ENCODE measurements around the gene YAE1.
A peak's percentile ranks its signal among the peaks of the same experiment; 100 is the strongest.

The YAE1 gene

DNA sequence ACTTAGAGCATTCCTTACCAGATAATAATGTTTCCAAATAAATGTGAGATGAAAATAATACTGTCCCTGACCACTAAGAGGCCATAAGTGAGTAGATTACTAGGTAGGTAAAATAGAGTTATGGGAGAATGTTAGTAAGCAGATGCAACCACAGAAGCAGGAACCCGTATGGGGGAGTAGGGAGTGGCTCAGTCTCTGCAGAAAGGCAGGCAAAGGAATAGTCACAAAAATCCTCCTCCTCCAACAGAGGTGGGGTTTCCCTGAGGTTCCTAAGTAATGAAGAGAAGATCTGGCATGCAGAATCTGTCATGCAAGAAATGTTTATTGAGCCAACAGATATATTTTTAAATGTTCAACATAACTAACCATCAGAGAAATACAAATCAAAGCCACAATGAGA is 9.0 kb upstream of the YAE1 start:
- no peak for DNase-seq

DNA sequence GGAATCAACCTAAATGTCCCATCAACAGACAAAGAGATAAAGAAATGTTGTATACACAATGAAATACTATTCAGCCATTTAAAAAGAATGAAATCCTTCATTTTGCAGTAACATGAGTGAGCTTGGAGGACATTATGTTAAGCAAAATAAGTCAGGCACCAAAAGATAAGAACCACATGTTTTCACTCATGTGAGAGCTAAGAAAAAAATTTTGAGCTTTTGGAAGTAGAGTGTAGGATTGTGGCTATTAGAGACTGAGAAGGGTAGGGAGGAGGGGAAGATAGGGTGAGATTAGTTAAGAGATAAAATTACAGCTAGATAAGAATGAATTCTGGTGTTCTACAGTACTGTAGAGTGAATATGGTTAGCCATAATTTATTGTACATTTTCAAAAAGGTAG is 8.3 kb upstream of the YAE1 start:
- DNase-seq: no peak

DNA sequence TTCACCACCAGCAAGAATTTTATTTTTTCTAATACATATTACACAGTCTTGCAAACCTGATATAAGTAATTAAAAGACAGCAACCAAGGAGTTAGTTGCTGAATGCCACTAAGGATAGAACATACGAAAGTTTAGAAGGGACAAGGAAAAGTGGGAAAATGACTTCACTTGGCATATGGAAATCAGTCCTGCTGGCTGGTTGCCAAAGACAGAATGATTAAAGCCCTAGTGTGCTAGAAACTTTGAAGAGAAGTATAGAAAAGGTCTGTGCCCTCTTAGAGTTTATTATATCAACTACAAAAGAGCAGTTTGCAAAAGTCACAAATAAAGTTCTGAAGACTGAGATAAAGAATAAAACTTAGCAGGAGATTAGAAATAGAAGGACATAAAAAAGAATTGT is 5.8 kb upstream of the YAE1 start:
- no peak for DNase-seq

DNA sequence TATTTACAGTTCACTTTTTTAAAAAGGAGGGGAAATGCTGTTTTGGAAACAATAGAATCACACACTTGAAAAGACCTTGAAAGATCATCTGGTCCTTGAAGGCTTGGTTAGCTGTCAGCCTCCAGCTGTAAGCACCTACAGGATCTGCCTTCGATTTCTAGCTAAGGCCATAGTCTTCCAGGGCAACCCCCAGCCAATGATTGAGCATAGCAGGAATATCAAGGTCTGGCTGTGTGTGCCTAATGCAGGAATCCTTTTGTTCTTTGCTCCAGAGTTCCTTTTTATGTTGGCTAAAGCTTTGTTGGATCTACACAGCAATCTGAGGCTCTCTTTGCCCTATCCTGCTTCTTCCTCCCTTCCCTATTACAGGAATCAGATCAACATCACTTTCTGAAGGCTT is 5.2 kb upstream of the YAE1 start:
- no peak for DNase-seq

DNA sequence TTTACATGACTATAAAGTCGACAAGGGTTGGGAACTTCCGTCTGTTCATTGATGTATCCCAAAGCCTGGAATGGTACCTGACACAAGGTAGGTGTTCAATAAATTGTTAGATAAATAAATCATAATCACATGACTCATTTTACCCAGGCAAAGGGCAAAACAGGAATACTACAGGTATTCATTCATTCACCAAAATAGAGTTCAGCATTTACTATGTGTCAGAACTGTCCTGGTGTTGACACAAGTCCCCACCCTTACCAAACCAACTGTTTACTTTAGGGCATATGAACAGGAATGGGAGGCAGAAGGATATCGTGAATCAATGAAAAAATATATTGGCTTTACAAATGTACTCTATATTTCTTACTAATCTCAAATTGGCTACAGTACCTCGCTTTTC is 666 bp upstream of the YAE1 start:
- DNase-seq: peak; percentile 8

DNA sequence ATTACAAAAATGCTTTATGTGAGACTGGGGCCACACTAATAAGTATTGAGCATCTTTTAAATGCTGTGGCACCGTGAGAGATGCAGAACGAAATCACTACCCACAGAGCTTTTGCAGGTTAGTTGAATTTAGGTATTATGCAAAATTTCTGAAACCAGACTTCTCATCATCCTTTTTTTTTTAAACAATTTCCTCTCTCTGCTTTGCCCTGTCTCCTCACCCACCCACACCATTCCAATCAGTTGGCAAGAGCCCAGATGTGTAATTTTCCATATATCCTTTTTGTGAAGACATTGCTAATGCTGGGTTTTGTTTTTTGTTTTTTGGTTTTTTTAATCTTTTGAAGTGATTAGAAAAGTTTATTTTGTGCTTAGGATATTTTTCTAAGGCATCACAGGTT is 1.1 kb downstream of the YAE1 start:
- DNase-seq: no peak

DNA sequence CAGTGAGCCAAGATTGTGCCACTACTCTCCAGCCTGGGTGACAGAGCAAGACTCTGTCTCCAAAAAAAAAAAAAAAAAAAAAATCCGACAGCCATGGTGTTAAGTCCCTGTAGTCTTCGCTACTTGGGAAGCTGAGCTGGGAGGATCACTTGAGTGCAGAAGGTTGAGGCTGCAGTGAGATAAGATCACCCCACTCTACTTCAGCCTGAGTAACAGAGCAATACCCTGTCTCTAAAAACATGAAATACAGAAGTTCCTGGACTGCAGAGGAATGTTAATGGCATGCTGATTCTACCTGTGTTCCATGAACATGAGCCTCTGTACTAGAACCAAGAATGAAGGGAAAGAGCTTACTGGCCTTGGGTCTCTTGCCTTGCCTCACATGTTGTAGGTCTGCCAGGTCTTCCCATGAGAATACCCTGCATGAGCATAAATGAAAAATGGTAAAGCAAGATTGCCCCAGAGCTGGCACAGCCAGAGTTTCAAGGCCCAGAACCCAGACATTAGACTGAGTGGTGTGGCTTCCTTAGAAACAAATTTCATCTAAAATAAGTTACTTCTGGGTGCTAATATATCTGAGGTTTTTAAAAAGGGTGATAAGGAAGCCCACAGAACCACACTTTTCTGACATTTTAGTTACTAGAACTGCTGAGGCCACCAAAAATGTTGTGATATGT is 8.6 kb downstream of the YAE1 start:
- DNase-seq: no peak

DNA sequence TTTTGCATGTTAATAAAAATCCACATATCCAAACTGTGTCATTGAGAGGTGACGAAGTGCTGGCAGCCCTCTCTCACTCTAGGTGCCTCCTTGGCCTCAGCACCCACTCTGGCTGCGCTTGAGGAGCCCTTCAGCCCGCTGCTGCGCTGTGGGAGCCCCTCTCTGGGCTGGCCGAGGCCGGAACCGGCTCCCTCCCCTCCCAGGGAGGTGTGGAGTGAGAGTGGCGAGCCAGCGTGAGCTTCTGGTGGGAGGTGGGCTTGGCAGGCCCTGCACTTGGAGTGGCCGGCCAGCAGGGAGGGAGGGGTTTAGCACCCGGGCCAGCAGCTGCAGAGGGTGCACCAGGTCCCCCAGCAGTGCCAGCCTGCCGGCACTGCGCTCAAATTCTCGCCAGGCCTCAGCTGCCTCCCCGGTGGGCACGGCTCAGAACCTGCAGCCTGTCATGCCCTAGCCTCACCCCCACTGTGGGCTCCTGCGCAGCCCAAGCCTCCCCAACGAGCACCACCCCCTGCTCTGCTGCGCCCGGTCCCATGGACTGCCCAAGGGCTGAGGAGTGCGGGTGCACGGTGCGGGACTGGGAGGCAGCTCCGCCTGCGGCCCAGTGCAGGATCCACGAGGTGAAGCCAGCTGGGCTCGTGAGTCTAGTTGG is 11.1 kb downstream of the YAE1 start:
- DNase-seq: no peak

DNA sequence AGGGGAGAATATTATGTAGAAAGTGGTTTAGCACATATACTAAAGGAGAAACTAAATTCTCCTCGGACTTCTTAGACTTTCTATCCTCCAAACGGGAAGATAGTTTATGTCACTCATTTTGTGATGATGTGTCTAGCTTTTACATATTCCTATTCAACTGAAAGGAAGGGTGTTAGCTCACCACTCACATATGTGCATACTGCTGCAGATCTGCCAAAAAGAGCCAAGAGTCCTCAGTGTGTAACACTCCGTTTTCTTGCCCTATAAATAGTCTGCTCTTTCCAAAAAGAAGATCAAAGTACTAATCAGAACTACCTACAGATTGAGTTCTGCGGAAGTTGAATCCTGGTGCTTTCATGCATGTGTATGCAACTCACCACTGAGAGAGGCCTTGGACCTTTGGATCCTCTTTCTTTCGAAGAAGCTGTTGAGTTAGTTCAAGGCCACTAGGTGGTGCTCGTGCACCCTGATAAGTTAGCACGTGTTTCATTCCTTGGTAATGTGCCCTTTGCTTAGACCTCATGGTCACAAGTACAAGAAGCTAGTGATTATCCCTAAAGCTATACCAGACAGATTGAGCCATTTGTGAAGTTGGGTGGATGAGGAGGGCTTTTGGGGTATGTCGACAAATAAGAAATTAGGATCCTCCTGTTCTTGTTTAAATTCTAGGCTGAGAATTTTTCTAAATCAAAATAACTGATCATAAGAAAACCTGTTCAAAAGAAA is 14.1 kb downstream of the YAE1 start:
- DNase-seq: peak; percentile 90

DNA sequence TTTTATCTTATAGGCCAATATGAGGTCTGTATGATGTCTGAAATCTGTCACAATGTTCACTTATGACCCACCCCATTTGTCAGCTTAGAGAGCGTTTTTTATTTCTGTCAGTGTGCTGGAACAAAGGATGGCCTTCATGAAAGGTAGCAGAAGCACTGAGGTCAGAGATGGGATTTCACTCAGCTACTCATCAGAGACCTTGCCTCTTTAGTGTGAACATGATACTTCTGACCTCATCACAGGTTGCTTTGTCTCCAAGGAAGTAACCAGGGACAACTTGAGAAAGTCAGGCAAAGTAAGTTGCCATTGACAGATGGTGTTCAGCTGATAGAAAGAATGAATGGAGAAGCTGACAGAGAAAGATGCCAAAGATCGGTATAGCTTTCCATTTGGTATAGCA is 16.3 kb downstream of the YAE1 start:
- DNase-seq: no peak

DNA sequence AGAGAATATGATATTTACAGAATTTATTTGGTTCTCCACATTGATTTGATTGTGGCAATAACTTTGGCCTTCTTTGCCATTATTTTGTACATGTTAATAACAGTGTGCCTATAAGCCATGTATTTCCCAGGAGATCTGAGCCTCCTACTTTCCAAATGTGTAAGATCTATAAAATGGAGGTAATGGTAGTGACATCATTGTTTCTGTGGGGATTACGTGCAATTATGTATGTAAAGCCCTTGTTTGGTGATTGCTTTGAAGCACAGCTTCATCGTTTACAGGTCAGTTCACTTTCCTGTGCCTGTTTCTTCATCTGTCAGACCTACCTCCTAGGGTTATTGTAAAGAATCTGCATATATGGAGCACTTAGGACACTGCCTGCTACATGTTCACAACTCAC is 17.3 kb downstream of the YAE1 start:
- no peak for DNase-seq

DNA sequence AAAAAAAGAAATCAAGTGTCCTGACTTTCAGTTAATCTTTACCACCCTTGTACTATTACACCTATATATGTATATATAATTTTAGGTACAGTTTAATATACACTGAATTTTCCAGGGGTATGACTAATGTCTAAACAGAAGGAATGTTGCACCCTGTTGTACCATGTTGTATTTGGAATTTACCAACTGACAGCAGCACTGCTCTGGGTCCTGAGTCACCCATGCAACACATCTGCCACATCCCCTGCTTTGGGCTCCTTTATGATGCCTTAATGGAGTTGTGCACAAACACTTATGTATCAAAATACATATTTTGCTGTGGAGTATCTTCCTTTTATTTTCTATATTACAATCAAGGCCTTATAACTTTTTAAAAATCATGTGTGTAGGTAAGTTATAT is 21.2 kb downstream of the YAE1 start:
- no peak for DNase-seq

DNA sequence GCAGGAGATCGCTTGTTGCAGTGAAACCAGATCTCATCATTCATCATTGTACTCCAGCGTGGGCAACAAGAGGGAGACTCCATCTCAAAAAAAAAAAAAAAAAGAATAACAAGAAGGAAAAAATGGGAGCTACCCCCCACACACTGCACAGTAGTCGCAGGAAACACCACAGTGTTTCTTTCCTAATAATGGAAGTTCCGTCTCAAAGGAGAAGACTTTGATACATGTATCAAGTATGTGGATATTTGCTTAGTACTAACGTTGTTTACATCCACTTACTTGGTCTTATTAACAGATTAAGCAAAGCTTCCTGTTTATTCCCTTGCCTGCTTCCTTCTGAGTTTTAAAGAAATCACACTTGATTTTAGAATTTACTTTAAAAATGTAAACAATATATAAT is 22.2 kb downstream of the YAE1 start:
- no peak for DNase-seq

DNA sequence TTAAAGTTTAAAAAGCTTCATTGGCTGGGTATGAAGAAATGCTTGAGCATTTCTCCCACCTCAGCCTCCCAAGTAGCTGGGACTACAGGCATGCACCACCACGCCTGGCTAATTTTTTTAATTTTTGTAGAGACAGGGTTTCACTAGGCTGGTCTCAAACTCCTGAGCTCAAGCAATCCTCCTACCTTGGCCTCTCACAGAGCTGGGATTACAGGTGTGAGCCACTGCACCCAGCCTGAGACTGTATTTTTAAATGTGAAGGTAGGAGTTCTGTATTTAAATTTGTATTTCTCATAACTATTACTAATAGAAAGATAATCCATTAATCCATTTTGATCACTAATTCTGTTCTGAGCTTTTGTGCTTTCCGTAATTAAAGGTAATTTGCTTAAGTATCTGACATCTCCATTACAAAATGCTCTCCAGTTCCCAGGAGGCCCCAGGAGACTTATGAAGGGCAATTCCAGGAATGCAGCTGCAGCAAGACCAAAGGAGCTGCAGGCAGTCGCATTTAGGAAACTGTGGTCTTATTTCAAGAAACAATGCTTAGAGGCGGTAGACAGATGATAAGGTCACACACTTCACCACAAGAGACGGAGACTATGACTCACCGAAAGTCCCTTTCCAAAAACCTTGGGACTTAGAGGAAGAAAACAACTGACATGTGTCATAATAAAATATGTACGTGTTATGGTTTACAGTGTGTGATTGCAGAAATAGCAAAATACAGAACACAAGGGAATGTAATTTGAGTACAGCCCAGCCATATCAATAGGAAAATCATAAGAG is 23.3 kb downstream of the YAE1 start:
- DNase-seq: no peak

DNA sequence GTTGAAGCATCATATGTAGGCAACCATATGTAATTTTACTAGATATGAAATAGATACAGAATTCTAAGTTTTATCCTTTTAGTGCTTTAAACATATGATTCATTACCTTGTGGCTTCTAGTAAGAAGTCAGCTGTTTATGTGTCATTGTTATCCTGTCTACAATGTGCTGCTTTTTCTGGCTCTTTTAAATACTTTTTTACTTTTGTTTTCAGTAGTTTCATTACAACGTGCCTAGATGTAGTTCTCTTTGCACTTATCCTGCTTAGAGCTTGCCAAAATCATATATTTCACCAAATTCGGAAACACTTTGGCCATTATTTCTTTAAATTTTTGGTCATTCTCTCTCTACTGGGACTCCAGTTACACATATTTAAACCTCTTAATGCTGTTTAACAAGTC is 26.4 kb downstream of the YAE1 start:
- DNase-seq: no peak

DNA sequence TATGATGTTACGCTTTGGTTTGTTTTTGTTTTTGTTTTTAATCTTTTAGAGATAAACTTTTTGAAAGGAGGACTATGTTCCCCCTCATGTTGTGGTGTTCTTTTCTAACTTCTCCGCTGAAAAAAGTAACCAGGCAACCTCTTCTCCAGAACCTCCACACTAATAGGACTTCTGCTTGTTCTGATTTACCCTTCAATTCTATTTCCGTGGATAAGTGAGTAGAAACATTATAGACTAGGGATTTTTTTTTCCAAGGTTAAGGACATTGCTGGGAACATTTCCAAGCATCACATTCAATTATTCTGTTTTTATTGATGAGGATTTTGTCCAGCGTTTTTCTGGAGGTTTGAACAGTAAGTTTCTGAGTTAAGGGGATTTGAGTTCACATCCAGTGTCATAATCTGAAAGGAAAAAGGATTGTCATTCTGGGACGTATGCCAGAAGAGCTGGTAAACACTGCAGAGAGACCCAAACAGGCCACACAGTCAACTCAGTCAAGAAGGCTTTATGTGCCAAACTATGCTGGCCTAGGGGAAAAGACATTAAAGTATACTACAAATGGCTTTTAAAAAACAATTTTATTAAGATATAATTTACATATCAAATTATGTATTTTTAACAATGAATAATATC is 28.9 kb downstream of the YAE1 start:
- no peak for DNase-seq

DNA sequence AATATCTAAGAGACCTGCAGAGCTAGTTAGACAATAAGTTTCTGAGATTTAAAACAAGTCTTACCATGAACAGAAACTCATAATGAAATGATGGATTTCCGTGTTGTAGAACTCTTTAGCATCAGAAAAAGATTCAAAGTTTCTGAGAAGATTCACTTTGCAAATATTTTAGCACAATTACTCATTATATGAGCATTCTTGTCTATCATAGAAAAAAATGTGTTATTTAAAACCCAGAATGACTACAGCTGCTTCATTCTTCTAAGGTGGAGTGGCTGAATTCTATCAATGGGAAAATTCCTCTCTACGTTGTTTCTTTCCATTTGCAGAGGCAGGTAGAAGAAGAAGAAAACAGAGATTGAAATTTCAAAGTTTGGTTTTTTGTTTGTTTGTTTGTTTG is 36.1 kb downstream of the YAE1 start:
- no peak for DNase-seq

DNA sequence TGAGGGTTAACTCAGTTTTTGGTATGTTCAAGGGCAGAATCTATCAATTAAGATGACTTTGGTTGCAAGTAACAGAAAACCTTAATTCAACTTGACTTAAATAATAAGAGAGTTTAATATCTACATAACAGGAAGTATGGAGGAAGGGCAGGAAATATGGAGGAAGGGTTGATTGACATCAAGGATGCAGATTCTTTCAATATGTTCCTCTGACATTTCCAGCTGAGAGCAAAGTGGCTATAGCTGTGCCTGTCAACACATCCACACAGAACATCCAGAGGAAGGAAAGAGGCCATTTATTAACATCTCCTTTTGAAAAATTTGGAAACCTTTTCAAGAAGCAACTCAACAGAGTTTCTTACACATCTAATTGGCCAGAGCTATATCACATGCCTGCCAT is 37.7 kb downstream of the YAE1 start:
- no peak for DNase-seq

DNA sequence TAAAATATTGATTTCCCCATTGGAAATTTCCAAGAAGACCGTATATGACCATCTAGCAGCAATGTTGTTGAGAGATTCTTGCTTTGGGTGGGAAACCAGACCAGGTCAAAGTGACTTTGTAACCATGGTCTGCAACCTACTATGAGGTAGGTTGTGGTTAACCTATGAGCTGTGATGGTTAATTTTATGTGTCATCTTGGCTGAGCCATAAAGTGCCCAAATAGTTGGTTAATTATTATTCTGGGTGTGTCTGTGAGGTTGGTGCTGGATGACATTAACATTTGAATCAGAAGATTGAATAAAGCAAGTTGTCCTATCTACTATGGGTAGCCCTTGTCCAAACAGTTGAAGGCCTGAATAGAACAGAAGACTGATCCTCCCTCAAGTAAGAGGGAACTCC is 38.9 kb downstream of the YAE1 start:
- DNase-seq: no peak

DNA sequence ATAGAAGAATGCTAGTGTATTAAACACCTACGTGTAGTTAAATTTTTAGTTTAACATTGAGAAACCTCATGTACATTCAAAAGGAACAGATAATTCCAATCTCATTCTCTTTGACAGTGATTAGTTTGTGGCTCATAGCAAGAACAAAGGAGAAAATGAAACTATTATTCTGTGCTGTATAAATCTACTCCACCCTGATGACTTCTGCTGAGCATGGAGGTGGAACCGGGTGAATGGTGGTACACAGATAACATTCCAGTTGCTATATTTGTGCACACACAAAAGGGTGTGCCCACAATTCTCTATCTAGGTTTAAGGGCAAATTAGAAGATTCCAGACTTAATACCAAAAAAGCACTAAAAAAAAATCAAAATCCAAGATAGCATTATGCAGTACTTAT is 40.1 kb downstream of the YAE1 start:
- DNase-seq: no peak

DNA sequence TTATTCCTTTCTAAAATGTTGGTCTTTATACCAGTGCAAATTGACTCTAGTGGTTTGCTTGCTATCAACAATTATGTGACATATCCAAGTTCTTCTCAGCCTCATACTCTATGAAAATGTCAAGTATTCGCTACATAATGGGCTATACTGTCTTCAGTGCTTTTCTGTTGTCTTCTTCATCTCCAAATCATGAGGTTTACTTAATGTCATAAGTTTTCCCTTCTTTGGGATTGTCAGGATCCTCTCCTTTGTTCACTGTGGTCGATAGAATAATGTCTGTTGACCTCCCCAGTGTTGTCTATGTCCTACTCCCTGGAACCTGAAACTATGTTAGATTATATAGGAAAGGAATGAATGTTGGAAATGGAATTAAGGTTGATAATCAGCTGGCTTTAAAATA is 40.7 kb downstream of the YAE1 start:
- no peak for DNase-seq

DNA sequence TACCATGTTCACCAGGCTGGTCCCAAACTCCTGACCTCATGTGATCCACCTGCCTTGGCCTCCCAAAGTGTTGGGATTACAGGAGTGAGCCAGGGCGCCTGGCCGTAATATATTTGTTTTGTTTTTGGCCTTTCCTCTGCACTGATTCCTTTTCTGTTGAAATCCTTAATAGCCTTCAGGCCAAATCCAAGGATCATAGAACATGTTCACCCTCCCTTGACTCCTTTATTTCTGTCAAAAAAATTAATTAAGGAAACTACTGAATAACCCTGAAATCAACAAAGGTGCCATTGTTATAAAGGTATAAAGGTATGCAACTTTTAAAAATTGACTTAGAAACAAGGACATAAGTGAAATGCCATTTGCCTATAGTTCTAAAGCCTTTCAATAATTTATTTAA is 41.7 kb downstream of the YAE1 start:
- no peak for DNase-seq

DNA sequence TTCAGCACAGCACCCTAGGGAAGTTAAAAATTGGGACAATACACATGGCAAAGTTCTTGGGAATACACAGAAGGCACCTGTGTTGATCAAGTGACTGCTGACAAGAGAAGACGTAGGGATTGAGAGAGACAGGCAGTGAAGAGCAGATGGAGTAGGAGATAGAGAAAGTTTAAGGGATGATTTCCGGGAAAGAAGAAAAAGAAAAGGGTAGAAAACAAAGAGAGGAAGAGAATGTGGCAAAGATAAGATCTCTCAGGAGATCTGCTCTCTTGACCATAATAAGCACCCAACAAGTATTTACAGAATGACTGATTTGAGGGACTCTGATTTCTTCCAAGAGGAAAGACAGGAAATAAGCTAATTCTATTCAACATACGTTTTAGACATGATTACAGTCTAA is 42.1 kb downstream of the YAE1 start:
- DNase-seq: no peak

All from NCI-H1694 treated with DMSO at 0.1 percent for 48 hours (cell line).